GM18861 (cell line): Measurements from ENCODE around the gene SCAMP4.

Experiments
- ATAC-seq: cut with Tn5 transposase; IDR thresholded peaks from one replicate; pipeline ENCODE4 v1.9.1; 2021; ENCODE audit not compliant: unreplicated experiment

Gene SCAMP4

DNA sequence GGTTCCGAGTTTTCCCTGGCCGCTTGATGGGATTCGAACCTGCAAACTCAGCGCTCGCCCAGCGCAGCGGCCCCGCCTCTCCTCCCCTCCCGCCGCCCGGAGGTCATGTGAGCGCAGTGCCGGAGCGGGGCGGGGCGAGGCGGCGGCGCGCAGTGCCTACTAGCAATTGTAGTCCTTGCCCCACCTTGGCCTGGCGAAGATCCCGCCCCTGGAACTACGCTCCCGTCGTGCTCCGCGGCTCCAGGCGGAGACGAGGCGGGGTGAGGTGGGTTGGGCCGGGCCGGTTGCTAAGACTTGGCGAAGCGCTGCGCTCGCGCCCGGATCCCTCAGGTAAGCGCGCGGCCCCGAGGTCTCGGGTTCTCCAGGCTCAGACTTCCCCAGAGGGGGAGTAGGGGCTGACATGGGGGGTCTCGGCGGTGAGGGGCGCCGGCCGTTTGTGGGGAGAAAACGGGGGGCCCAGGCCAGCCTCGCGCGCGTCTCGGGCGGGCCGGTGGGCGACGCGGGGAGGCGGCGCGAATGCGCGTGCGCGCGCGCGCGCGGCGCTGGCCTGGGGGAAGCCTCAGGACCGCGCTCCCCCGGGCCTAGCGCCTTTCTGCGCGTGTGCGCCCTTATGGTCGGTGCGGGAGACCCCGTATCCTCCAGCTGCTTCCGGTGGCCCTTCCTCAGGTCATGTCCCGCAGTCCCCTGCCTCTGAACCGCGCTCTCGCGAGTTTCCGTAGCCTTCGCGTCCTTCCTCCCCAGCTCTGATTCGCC is at the start of gene SCAMP4, which contains the start of gene ADAT3:
Gene SCAMP4, plus strand, starts transcription at position 290 of the 753 bp plus-strand sequence. CDS start 9,621 bp downstream, outside the sequence.
Gene ADAT3, plus strand, starts transcription at position 290 of the 753 bp plus-strand sequence. CDS start 6,649 bp downstream, outside the sequence.
- ATAC-seq: peak; percentile 65

DNA sequence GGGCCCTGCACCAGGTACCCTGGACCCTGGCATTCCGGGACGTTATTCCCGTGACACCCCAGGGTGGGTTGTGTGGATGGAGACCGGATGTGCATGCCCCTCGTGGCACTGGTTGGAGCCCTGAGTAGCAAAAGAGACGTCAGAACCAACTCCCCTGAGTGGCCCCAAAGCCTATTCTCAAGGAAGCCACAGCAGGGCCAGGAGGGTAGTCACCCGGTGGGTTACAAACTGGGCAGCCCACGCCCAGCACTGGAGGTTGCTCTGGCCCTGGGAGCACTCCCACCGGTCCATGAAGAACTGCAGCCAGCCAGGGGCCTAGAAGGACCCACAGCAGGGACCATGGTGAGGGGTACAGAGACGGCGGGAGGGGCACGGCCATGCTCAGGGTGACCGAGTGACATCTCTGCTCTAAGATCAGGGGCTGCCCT is 49.4 kb upstream of the SCAMP4 start:
- peak; percentile 0 for ATAC-seq

GRCh38 chr19:1856345-1856697 is 48.9 kb upstream of the SCAMP4 start:
- ATAC-seq: no peak

DNA sequence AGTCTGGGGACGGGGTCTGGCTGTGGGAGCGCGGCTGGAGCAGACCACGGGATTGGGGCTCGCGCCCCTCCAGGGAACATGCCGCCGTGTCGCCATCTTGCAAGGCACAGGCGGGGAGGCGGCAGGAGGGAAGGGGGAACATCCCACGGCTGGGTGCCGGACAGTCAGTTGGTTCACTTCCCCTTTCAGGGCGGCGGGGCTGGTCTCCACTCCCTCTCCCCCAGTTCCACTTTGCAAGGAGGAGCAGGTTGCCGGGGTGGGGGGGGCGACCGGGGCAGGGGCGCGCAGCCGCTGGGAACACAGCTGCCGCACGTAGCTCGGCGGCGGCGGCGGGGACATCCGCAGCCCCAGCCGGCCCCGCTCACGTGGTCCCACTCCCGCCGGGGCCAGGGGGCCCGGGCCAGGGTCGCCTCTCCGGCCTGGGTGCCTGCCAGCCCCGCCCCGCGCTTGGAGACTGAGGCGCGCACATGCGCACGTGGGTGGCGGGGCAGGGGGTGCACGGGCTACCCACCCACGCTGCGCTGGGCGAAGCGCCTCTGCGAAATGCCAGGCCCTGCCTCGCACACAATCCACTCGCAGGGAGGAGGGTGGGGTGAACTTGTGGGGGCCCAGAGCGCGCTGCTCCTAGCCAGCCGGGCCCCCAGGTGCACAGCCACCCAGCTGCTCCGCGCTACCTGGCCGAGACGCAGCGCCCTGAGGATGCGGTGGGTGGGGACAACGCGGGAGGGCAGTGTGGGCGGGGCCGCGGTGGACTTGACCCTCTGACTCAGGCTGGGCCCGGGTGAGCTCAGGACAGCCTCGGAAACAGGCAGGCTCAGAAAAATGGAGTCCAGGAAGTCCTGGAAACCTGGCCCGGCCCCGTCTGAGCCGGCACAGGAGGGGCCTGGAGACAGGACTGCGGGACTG is 48.2 kb upstream of the SCAMP4 start:
- ATAC-seq: no peak

DNA sequence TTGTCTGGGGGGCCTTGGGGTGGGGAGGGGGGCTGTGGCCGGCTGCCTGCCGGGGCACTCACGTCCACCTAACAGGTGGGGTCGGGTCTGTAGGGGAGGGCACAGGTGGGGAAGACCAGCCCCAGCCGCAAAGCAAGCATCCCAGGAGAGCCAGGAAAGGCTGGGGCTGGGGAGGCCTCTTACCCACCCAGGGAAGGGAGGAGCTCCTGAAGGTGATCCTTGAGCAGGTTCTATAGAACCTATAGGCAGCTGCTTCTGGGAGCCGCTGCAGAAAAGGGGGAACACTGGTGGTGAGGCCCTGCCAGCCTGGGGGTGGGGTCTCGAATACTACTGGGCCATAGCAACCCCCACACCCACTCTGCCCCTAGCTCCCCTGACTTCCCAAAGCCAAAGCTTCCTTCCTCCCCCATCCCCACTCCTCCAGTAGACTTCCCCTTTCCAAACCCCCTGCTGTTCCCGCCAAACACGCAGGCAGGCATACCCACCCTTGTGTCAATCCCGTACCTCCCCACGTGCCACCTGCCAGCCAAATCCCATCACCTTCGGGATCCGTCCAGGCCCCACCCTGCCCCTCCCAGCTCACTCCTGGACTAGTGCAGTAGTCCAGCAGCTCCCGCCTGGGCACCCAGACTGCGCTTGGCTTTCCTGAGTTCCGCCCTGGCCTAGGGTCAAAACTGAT is 47.4 kb upstream of the SCAMP4 start:
- no peak for ATAC-seq

- ATAC-seq: no peak
Measured at GRCh38 chr19:1858412-1859081, 46.7 kb upstream of the SCAMP4 start.

- ATAC-seq: no peak
Measured at GRCh38 chr19:1859331-1859781, 45.8 kb upstream of the SCAMP4 start.

- ATAC-seq: no peak
Measured at GRCh38 chr19:1860042-1860775, 45.0 kb upstream of the SCAMP4 start.

GRCh38 chr19:1860821-1861598 is 44.2 kb upstream of the SCAMP4 start:
- ATAC-seq: no peak

DNA sequence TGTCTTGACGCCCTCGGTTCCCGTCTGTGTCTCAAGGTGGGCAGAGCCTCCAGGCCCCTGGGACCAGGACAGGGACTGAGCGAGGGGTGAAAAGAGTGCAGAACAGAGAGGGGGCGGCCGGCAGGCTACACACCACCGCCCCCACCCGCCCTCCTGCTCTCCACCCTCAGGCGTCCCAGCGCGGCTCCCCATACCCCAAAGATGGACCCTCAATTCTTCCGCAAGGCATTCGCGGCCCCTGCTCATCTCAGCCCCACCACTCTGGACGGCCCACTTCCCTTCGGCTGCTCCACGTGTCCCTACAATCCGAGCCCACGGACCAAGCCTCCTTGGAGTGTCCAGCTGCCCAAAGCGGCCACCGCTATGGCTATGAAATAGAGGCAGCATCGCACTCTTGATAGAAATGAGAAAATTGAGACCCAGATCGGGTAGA is 43.6 kb upstream of the SCAMP4 start:
- ATAC-seq: no peak

GRCh38 chr19:1862068-1862423 is 43.2 kb upstream of the SCAMP4 start:
- no peak for ATAC-seq

DNA sequence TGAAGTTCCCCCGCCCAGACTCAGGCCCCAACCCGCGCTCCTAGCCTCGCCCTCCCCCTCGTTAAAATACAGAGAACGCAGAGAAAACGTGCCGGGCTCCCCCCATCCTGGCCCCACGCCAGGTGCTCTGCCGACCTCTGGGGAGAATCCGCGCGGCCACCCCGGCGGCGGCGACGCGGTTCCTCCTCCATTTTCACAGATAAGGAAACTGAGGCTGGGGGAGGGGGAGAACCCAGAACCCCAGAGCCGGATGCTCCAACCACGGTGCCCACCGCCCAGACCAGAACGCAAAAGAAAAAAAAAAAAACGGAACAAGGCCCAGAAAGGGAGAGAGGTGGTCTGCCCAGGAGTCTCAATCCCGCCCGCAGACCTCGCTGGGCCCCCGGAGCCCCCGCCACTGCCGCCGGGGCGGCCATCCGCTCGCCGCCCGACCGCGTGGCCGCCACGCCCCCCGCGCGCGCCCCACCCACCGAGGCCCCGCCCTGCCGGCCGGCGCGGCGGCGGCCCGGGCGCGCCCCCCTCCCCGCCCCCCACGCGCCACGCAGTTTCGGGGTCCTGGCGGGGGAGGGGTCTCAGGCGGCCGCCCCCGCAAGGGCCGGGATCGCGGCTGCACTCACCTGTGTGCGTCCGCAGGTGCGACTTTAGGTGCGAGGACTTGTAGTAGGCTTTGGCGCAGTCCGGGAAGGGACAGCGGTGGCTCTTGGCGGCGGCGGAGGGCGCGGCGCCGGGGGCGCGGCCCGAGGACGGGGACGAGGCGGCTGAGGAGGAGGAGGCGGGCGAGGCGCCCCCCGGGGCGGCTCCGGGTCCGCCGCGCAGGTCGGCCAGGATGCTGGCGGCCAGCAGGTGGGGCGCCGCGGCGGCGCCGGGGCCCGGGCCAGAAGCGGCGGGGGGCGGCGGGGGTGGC is 42.5 kb upstream of the SCAMP4 start:
- no peak for ATAC-seq

GRCh38 chr19:1863328-1863637 is 41.9 kb upstream of the SCAMP4 start, which contains the start of gene KLF16:
TSS of gene KLF16 (minus strand) at chr19:1863579. CDS start at chr19:1863497, 82 bp downstream.
- no peak for ATAC-seq

DNA sequence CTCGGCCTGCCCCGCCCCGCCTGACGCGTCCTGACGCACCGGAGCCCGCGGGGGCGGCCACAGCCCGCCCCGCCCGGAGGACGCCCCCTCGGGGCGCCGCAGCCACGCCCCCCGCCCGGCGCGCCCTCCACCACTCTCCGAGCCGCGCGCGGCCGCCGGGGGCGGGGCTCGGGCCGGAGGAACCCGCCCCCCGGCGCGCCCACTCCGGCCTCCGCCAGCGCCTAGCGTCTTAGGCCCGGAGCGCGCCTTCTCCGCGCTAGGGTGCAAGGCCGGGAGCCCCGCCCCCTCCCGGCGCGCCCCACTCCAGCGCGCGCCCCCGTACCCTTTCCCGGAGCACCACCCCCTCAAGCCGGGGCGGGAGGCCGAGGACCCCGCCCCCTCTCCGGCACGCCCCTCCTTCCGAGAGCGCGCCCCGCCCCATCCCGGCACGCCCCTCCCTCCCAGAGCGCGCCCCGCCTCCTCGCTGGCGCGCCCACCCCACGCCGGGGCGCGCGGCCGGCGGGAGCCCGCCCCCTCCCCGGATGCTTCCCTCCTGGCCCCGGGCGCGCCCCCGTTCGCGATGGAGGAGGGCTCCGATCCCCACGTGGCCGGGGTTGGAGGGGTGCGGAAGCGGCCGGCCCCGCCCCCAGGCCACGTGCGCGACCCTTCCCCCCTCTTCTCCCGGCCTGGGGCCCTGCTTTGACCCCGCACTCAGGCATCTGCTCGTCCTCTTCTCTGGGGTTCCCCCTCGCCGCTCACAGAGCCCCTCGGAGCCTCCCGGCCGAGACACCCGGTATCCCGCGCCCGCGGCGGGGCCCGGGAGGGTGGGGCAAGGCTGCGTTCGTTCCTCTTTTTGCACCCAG is 41.3 kb upstream of the SCAMP4 start:
- peak; percentile 46 for ATAC-seq

DNA sequence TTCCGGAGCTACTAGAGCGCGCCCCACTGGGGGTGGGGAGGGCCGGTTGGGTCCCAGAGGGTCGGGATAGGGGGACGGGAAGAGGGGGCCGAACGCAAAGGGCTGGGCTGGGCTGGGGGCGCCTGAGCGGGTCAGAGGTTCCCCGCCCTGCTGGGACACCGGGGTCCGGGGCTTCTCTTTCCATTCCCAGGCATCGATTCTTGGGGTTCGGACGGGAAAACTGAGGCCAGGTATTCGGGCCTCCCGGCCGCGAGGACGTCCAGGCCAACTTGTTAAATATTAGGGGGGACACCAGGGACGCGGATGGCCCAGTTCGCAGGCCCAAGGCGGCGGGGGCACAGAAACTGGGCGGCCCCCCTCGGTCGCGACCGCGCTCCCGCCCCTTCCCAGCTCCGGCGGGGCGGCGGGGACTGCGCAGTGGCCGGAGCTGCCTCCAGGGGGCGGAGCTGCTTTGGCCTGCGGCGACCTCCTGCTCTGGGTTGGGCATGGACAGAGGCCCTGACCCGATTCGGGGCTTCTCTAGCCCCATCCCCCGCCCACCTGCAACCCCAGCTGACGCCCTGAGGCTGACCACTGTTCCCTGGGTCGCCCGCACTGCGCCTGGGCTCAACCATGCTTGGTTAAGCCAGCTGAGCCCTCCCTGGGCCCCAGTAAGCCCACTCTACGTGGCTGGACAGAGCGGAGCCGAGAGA is 40.6 kb upstream of the SCAMP4 start:
- ATAC-seq: peak; percentile 24

- no peak for ATAC-seq
Measured at GRCh38 chr19:1865172-1866010, 39.8 kb upstream of the SCAMP4 start.
